Measurements from ENCODE around the gene C11orf65. TPM values are rescaled to one million over a fixed set of nuclear protein-coding genes. Genes with fewer than 3 reads are reported as not detected.
"Not testable (repeated sequence)": the region's sequence is repeated elsewhere in the genome, so short reads cannot be mapped to it uniquely, and the experiment has no call there.

Gene C11orf65
- total and polyA plus RNA-seq, 9 donors, result 0.35 to 1.2 (median 0.80) TPM

GRCh38 chr11:108435066-108435465, 32.3 kb downstream of the C11orf65 start:
- no peaks in the 10 kb centered on the region for H3K36me3 ChIP-seq
- intact Hi-C loops (cut with DNase I), result no loop called here
- no peaks in the 10 kb centered on the region for H3K9me3 ChIP-seq
- DNase-seq, result no peak
- H3K4me1 ChIP-seq (ENCODE audit: insufficient read depth), result no peaks in the 10 kb centered on the region
- no peak overlapping the region for H3K27ac ChIP-seq
- no peak overlapping the region for H3K4me3 ChIP-seq
- H3K27me3 ChIP-seq, result no peaks in the 10 kb centered on the region
- TF ChIP-seq CTCF (IDR thresholded peaks at IDR 0.05), result no peak
- 78 to 83% (median 79%) methylated on average over 1 of the region's 1 CpG for WGBS, 3 donors

- Histone ChIP-seq H3K4me1 (ENCODE audit: insufficient read depth) (no peaks in the 10 kb centered on the region), H3K27me3 (no peaks in the 10 kb centered on the region), H3K9me3 (no peaks in the 10 kb centered on the region), H3K4me3 (no peak overlapping the region), H3K27ac (no peak overlapping the region), H3K36me3 (no peaks in the 10 kb centered on the region)
- TF ChIP-seq CTCF (IDR thresholded peaks at IDR 0.05), result no peak
- no peak for TF ChIP-seq EP300 (IDR thresholded peaks at IDR 0.05)
- TF ChIP-seq POLR2A (IDR thresholded peaks at IDR 0.05), result no peak
- no peak for DNase-seq
- intact Hi-C loops (cut with DNase I), result no loop called here
Measured at GRCh38 chr11:108432783-108433182, 34.5 kb downstream of the C11orf65 start.

- Histone ChIP-seq H3K27ac (no peak overlapping the region), H3K36me3 (no peaks in the 10 kb centered on the region), H3K4me1 (ENCODE audit: insufficient read depth) (no peaks in the 10 kb centered on the region), H3K9me3 (no peaks in the 10 kb centered on the region), H3K4me3 (no peak overlapping the region), H3K27me3 (no peaks in the 10 kb centered on the region)
- TF ChIP-seq POLR2A (IDR thresholded peaks at IDR 0.05) (no peak), EP300 (IDR thresholded peaks at IDR 0.05) (no peak), CTCF (IDR thresholded peaks at IDR 0.05) (no peak)
- DNase-seq, result no peak
- intact Hi-C loops (cut with DNase I), result no loop called here
- 76 to 83% (median 79%) methylated on average over 1 of the region's 1 CpG for whole genome bisulfite sequencing, 3 donors
Measured at GRCh38 chr11:108431997-108432396, 35.3 kb downstream of the C11orf65 start.

- H3K9me3 ChIP-seq, result no peaks in the 10 kb centered on the region
- H3K36me3 ChIP-seq, result no peaks in the 10 kb centered on the region
- TF ChIP-seq EP300 (IDR thresholded peaks at IDR 0.05) (no peak), CTCF (IDR thresholded peaks at IDR 0.05) (no peak), POLR2A (IDR thresholded peaks at IDR 0.05) (no peak)
- no peak for DNase-seq
- no peak overlapping the region for H3K4me3 ChIP-seq
- H3K4me1 ChIP-seq (ENCODE audit: insufficient read depth), result no peaks in the 10 kb centered on the region
- intact Hi-C loops (cut with DNase I), result no loop called here
- WGBS, 3 donors, result 86 to 90% (median 87%) methylated on average over 1 of the region's 1 CpG
- no peak overlapping the region for H3K27ac ChIP-seq
- H3K27me3 ChIP-seq, result no peaks in the 10 kb centered on the region
Measured at GRCh38 chr11:108431370-108431769, 36.0 kb downstream of the C11orf65 start.

GRCh38 chr11:108417551-108417950, 49.8 kb downstream of the C11orf65 start:
- H3K27me3 ChIP-seq; H3K27ac ChIP-seq; H3K9me3 ChIP-seq; DNase-seq; H3K4me3 ChIP-seq; H3K4me1 ChIP-seq (ENCODE audit: insufficient read depth); intact Hi-C loops (cut with DNase I); H3K36me3 ChIP-seq: not testable (repeated sequence)
- 76 to 91% (median 85%) methylated on average over 2 of the region's 2 CpGs for WGBS, 3 donors

All from ovary (tissue), 9 donors.